Measurements from ENCODE around the gene A1BG. TPM values are rescaled to one million over a fixed set of nuclear protein-coding genes. Genes with fewer than 3 reads are reported as not detected.

A1BG gene
- total and polyA plus RNA-seq, 2 donors: 59.3 to 77.3 TPM

GRCh38 chr19:58364146-58364545 is 10.9 kb upstream of the A1BG start:
- 16% methylated on average over 5 of the region's 5 CpGs for WGBS
- H3K4me3 ChIP-seq (ENCODE audit: low read length in 2 of 2): no peak overlapping the region
- H3K4me1 ChIP-seq (ENCODE audit: control insufficient read depth in 2 of 2, insufficient read depth in 2 of 2, low read length in 2 of 2): peaks cover 3 to 10% of the 10 kb centered on the region in 2 donors
- H3K9me3 ChIP-seq (ENCODE audit: control insufficient read depth in 2 of 2, insufficient read depth in 1 of 2, low read length in 1 of 2): peaks cover 0 to 8% of the 10 kb centered on the region in 2 donors
- no peak for DNase-seq (ENCODE audit: low read depth in 6 of 9, low spot score in 9 of 9)
- H3K27me3 ChIP-seq (ENCODE audit: control insufficient read depth in 2 of 2, insufficient read depth in 1 of 2, low read length in 1 of 2): peaks cover 0 to 8% of the 10 kb centered on the region in 2 donors
- H3K36me3 ChIP-seq (ENCODE audit: control insufficient read depth in 2 of 2, insufficient read depth in 2 of 2, low read length in 1 of 2): peaks cover 0 to 10% of the 10 kb centered on the region in 2 donors
- no peak overlapping the region for H3K27ac ChIP-seq (ENCODE audit: low read depth in 1 of 2, low read length in 1 of 2)

GRCh38 chr19:58362272-58362994 is 9.1 kb upstream of the A1BG start, which contains the start of gene ZNF497:
TSS of gene ZNF497 (minus strand) at chr19:58362751. CDS start at chr19:58357635, 5,116 bp downstream.
- WGBS: under 1% methylated on average over 74 of the region's 74 CpGs
- H3K9me3 ChIP-seq (ENCODE audit: control insufficient read depth in 2 of 2, insufficient read depth in 1 of 2, low read length in 1 of 2): peaks cover 0 to 8% of the 10 kb centered on the region in 2 donors
- peak within 1 kb of the TSS; percentile 75 to 88 for H3K27ac ChIP-seq (ENCODE audit: low read depth in 1 of 2, low read length in 1 of 2)
- no peaks in the 10 kb centered on the region for H3K36me3 ChIP-seq (ENCODE audit: control insufficient read depth in 2 of 2, insufficient read depth in 2 of 2, low read length in 1 of 2)
- H3K4me1 ChIP-seq (ENCODE audit: control insufficient read depth in 2 of 2, insufficient read depth in 2 of 2, low read length in 2 of 2): peaks cover 3 to 10% of the 10 kb centered on the region in 2 donors
- DNase-seq (ENCODE audit: low read depth in 6 of 9, low spot score in 9 of 9): peak; percentile 87 to 98 (median 94)
- peaks cover 0 to 20% of the 10 kb centered on the region in 2 donors for H3K27me3 ChIP-seq (ENCODE audit: control insufficient read depth in 2 of 2, insufficient read depth in 1 of 2, low read length in 1 of 2)
- H3K4me3 ChIP-seq (ENCODE audit: low read length in 2 of 2): peak within 1 kb of the TSS; percentile 67 to 78

GRCh38 chr19:58361900-58362271 is 8.6 kb upstream of the A1BG start:
- Histone ChIP-seq H3K27me3 (ENCODE audit: control insufficient read depth in 2 of 2, insufficient read depth in 1 of 2, low read length in 1 of 2) (peaks cover 4 to 25% of the 10 kb centered on the region in 2 donors), H3K36me3 (ENCODE audit: control insufficient read depth in 2 of 2, insufficient read depth in 2 of 2, low read length in 1 of 2) (no peaks in the 10 kb centered on the region), H3K9me3 (ENCODE audit: control insufficient read depth in 2 of 2, insufficient read depth in 1 of 2, low read length in 1 of 2) (peaks cover 0 to 11% of the 10 kb centered on the region in 2 donors), H3K4me1 (ENCODE audit: control insufficient read depth in 2 of 2, insufficient read depth in 2 of 2, low read length in 2 of 2) (peaks cover 3 to 13% of the 10 kb centered on the region in 2 donors), H3K27ac (ENCODE audit: low read depth in 1 of 2, low read length in 1 of 2) (peak overlapping the region; percentile 75 to 88), H3K4me3 (ENCODE audit: low read length in 2 of 2) (peak overlapping the region; percentile 67 to 78)
- 4% methylated on average over 28 of the region's 28 CpGs for WGBS
- DNase-seq (ENCODE audit: low read depth in 6 of 9, low spot score in 9 of 9): peak in 1 of 9 donors; percentile 18

- H3K9me3 ChIP-seq (ENCODE audit: control insufficient read depth in 2 of 2, insufficient read depth in 1 of 2, low read length in 1 of 2): peaks cover 0 to 18% of the 10 kb centered on the region in 2 donors
- H3K36me3 ChIP-seq (ENCODE audit: control insufficient read depth in 2 of 2, insufficient read depth in 2 of 2, low read length in 1 of 2): no peaks in the 10 kb centered on the region
- peaks cover 13 to 54% of the 10 kb centered on the region in 2 donors for H3K27me3 ChIP-seq (ENCODE audit: control insufficient read depth in 2 of 2, insufficient read depth in 1 of 2, low read length in 1 of 2)
- H3K27ac ChIP-seq (ENCODE audit: low read depth in 1 of 2, low read length in 1 of 2): no peak overlapping the region
- 86% methylated on average over 19 of the region's 19 CpGs for WGBS
- H3K4me3 ChIP-seq (ENCODE audit: low read length in 2 of 2): no peak overlapping the region
- H3K4me1 ChIP-seq (ENCODE audit: control insufficient read depth in 2 of 2, insufficient read depth in 2 of 2, low read length in 2 of 2): peaks cover 12 to 26% of the 10 kb centered on the region in 2 donors
- no peak for DNase-seq (ENCODE audit: low read depth in 6 of 9, low spot score in 9 of 9)
Observed at GRCh38 chr19:58357481-58358145, 4.3 kb upstream of the A1BG start.

GRCh38 chr19:58356766-58357480 is 3.6 kb upstream of the A1BG start:
- WGBS: 36% methylated on average over 75 of the region's 75 CpGs
- Histone ChIP-seq H3K9me3 (ENCODE audit: control insufficient read depth in 2 of 2, insufficient read depth in 1 of 2, low read length in 1 of 2) (peaks cover 0 to 16% of the 10 kb centered on the region in 2 donors), H3K27ac (ENCODE audit: low read depth in 1 of 2, low read length in 1 of 2) (peak overlapping the region in 1 of 2 donors; percentile 53), H3K4me3 (ENCODE audit: low read length in 2 of 2) (peak overlapping the region; percentile 13 to 52), H3K27me3 (ENCODE audit: control insufficient read depth in 2 of 2, insufficient read depth in 1 of 2, low read length in 1 of 2) (peaks cover 13 to 55% of the 10 kb centered on the region in 2 donors), H3K4me1 (ENCODE audit: control insufficient read depth in 2 of 2, insufficient read depth in 2 of 2, low read length in 2 of 2) (peaks cover 12 to 22% of the 10 kb centered on the region in 2 donors), H3K36me3 (ENCODE audit: control insufficient read depth in 2 of 2, insufficient read depth in 2 of 2, low read length in 1 of 2) (no peaks in the 10 kb centered on the region)
- no peak for DNase-seq (ENCODE audit: low read depth in 6 of 9, low spot score in 9 of 9)

- Histone ChIP-seq H3K27me3 (ENCODE audit: control insufficient read depth in 2 of 2, insufficient read depth in 1 of 2, low read length in 1 of 2) (peaks cover 13 to 57% of the 10 kb centered on the region in 2 donors), H3K27ac (ENCODE audit: low read depth in 1 of 2, low read length in 1 of 2) (peak overlapping the region in 1 of 2 donors; percentile 56), H3K36me3 (ENCODE audit: control insufficient read depth in 2 of 2, insufficient read depth in 2 of 2, low read length in 1 of 2) (peaks cover 0 to 2% of the 10 kb centered on the region in 2 donors), H3K4me3 (ENCODE audit: low read length in 2 of 2) (peak overlapping the region; percentile 13 to 52), H3K9me3 (ENCODE audit: control insufficient read depth in 2 of 2, insufficient read depth in 1 of 2, low read length in 1 of 2) (peaks cover 0 to 13% of the 10 kb centered on the region in 2 donors), H3K4me1 (ENCODE audit: control insufficient read depth in 2 of 2, insufficient read depth in 2 of 2, low read length in 2 of 2) (peaks cover 8 to 19% of the 10 kb centered on the region in 2 donors)
- peak in 7 of 9 donors; percentile 13 to 73 (median 30) for DNase-seq (ENCODE audit: low read depth in 6 of 9, low spot score in 9 of 9)
- 9% methylated on average over 94 of the region's 94 CpGs for WGBS
Observed at GRCh38 chr19:58355908-58356765, 2.8 kb upstream of the A1BG start.

GRCh38 chr19:58355215-58355796 is 2.0 kb upstream of the A1BG start:
- peaks cover 0 to 4% of the 10 kb centered on the region in 2 donors for H3K36me3 ChIP-seq (ENCODE audit: control insufficient read depth in 2 of 2, insufficient read depth in 2 of 2, low read length in 1 of 2)
- no peak overlapping the region for H3K27ac ChIP-seq (ENCODE audit: low read depth in 1 of 2, low read length in 1 of 2)
- H3K4me3 ChIP-seq (ENCODE audit: low read length in 2 of 2): no peak overlapping the region
- peaks cover 0 to 13% of the 10 kb centered on the region in 2 donors for H3K9me3 ChIP-seq (ENCODE audit: control insufficient read depth in 2 of 2, insufficient read depth in 1 of 2, low read length in 1 of 2)
- 89% methylated on average over 10 of the region's 10 CpGs for WGBS
- peaks cover 14 to 65% of the 10 kb centered on the region in 2 donors for H3K27me3 ChIP-seq (ENCODE audit: control insufficient read depth in 2 of 2, insufficient read depth in 1 of 2, low read length in 1 of 2)
- no peak for DNase-seq (ENCODE audit: low read depth in 6 of 9, low spot score in 9 of 9)
- peaks cover 8 to 19% of the 10 kb centered on the region in 2 donors for H3K4me1 ChIP-seq (ENCODE audit: control insufficient read depth in 2 of 2, insufficient read depth in 2 of 2, low read length in 2 of 2)

- peaks cover 22 to 73% of the 10 kb centered on the region in 2 donors for H3K27me3 ChIP-seq (ENCODE audit: control insufficient read depth in 2 of 2, insufficient read depth in 1 of 2, low read length in 1 of 2)
Observed at GRCh38 chr19:58354478-58355030, 1.3 kb upstream of the A1BG start.

More at GRCh38 chr19:58354478-58355030, 1.3 kb upstream of the A1BG start:
- Histone ChIP-seq H3K4me3 (ENCODE audit: low read length in 2 of 2) (no peak overlapping the region), H3K27ac (ENCODE audit: low read depth in 1 of 2, low read length in 1 of 2) (no peak overlapping the region), H3K36me3 (ENCODE audit: control insufficient read depth in 2 of 2, insufficient read depth in 2 of 2, low read length in 1 of 2) (peaks cover 0 to 4% of the 10 kb centered on the region in 2 donors), H3K9me3 (ENCODE audit: control insufficient read depth in 2 of 2, insufficient read depth in 1 of 2, low read length in 1 of 2) (peaks cover 0 to 13% of the 10 kb centered on the region in 2 donors), H3K4me1 (ENCODE audit: control insufficient read depth in 2 of 2, insufficient read depth in 2 of 2, low read length in 2 of 2) (peaks cover 8 to 25% of the 10 kb centered on the region in 2 donors)
- WGBS: 90% methylated on average over 6 of the region's 6 CpGs
- DNase-seq (ENCODE audit: low read depth in 6 of 9, low spot score in 9 of 9): no peak

Data from thymus (tissue), 11 donors.